PC-9 (cell line): Measurements from ENCODE around the gene DLGAP1.

Source experiments
- CTCF ChIP-seq: fragments of 200-600 bp; sonication (generic); conservative IDR thresholded peaks from 2 replicates; pipeline ENCODE4 v1.6.1; 2017; ENCODE audit warnings: mixed run types, antibody characterized with exemption, mild to moderate bottlenecking, moderate library complexity
- EZH2 ChIP-seq: fragments of 200-600 bp; sonication (generic); IDR thresholded peaks from 2 replicates; pipeline ENCODE4 v1.8.0; 2017; ENCODE audit warnings: antibody characterized with exemption, low read depth

- TF ChIP-seq CTCF (no peak), EZH2 (no peak)
These were observed 672.2 kb downstream of the DLGAP1 start for GRCh38 chr18:3782901-3783300.
